Measurements from ENCODE around the gene GATAD2A.
"Not testable (repeated sequence)": the region's sequence is repeated elsewhere in the genome, so short reads cannot be mapped to it uniquely, and the experiment has no call there.

Gene GATAD2A

GRCh38 chr19:19468424-19469050, 63.1 kb downstream of the GATAD2A start:
- DNase-seq, result no peak

GRCh38 chr19:19470579-19470978, 65.1 kb downstream of the GATAD2A start:
- no peak for DNase-seq

GRCh38 chr19:19471682-19472081, 66.2 kb downstream of the GATAD2A start:
- no peak for DNase-seq

- DNase-seq, result not testable (repeated sequence)
Observed at GRCh38 chr19:19472106-19472505, 66.6 kb downstream of the GATAD2A start.

GRCh38 chr19:19475015-19475765, 69.7 kb downstream of the GATAD2A start:
- DNase-seq, result no peak

- DNase-seq, result no peak
Observed at GRCh38 chr19:19475849-19476828, 70.7 kb downstream of the GATAD2A start.

GRCh38 chr19:19477705-19478383, 72.4 kb downstream of the GATAD2A start:
- DNase-seq, result no peak

GRCh38 chr19:19480688-19481087, 75.2 kb downstream of the GATAD2A start:
- DNase-seq, result no peak

GRCh38 chr19:19482809-19483596, 77.5 kb downstream of the GATAD2A start:
- DNase-seq, result no peak

- no peak for DNase-seq
Observed at GRCh38 chr19:19485161-19485997, 79.9 kb downstream of the GATAD2A start.

GRCh38 chr19:19485998-19486290, 80.5 kb downstream of the GATAD2A start:
- no peak for DNase-seq

GRCh38 chr19:19486343-19487076, 81.0 kb downstream of the GATAD2A start:
- no peak for DNase-seq

- no peak for DNase-seq
Observed at GRCh38 chr19:19487077-19487949, 81.8 kb downstream of the GATAD2A start.

GRCh38 chr19:19487950-19488874, 82.7 kb downstream of the GATAD2A start:
- no peak for DNase-seq

- peak; percentile 80 for DNase-seq
Observed at GRCh38 chr19:19488875-19489690, 83.6 kb downstream of the GATAD2A start.

GRCh38 chr19:19489804-19490204, 84.3 kb downstream of the GATAD2A start:
- no peak for DNase-seq
